HUES64 (cell line): Measurements from ENCODE around the gene ZCCHC3.

Experiments
- H3K27ac ChIP-seq: 2 replicates; pipeline ENCODE4 v1.7.0; 2013; ENCODE audit warnings: low read depth, low read length, inconsistent platforms
- H3K27me3 ChIP-seq: 2 replicates; pipeline ENCODE4 v1.6.1; 2013; ENCODE audit warnings: mild to moderate bottlenecking, low read length; ENCODE audit not compliant: insufficient read depth
- H3K36me3 ChIP-seq: 2 replicates; pipeline ENCODE4 v1.6.1; 2013; ENCODE audit warnings: mild to moderate bottlenecking, low read length; ENCODE audit not compliant: insufficient read depth
- H3K4me1 ChIP-seq: 2 replicates; pipeline ENCODE4 v1.6.1; 2013; ENCODE audit warnings: mild to moderate bottlenecking, low read length, moderate library complexity; ENCODE audit not compliant: insufficient read depth
- H3K4me3 ChIP-seq: 2 replicates; pipeline ENCODE4 v1.5.1; 2013; ENCODE audit warnings: mild to moderate bottlenecking, low read length, moderate library complexity
- H3K9ac ChIP-seq: 2 replicates; pipeline ENCODE4 v1.6.1; 2013; ENCODE audit warnings: mild to moderate bottlenecking, low read depth, low read length
- H3K9me3 ChIP-seq: 2 replicates; pipeline ENCODE4 v1.6.1; 2013; ENCODE audit warnings: low read depth, low read length; ENCODE audit not compliant: insufficient read depth
- WGBS: fragments of 150-250, 120-280 bp; methylation state at CpG from one replicate; pipeline ENCODE4 v1.1.7; 2013; ENCODE audit warnings: missing lambda C conversion rate; 5-methylcytosine and 5-hydroxymethylcytosine counted together

ZCCHC3 gene

DNA sequence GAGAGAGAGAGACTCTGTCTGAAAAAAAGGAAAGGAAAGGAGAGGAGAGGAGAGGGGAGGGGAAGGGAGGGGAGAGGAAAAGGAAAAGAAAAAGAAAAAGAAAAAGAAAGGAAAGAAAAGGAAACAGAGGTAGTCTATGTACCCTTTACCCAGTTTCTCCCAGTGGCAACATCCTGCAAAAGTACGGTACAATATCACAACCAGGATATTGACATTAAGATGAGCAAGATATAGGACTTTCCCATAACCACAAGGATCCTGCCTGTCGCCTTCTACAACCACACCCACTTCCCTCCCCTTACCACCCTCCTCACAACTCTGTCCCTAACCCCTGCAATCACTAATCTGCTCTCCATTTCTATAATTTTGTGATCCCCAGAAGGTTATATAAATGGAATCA is 10.9 kb upstream of the ZCCHC3 start:
- Histone ChIP-seq H3K4me1 (peaks cover 9% of the 10 kb centered on the region; the same call in 1 of the 2 replicates), H3K27me3 (peaks cover 5% of the 10 kb centered on the region), H3K4me3 (no peak overlapping the region), H3K27ac (no peak overlapping the region), H3K9ac (no peak overlapping the region), H3K36me3 (peaks cover 8% of the 10 kb centered on the region; the same call in 1 of the 2 replicates), H3K9me3 (no peaks in the 10 kb centered on the region)
- WGBS = 86% methylated on average over 2 of the region's 2 CpGs

DNA sequence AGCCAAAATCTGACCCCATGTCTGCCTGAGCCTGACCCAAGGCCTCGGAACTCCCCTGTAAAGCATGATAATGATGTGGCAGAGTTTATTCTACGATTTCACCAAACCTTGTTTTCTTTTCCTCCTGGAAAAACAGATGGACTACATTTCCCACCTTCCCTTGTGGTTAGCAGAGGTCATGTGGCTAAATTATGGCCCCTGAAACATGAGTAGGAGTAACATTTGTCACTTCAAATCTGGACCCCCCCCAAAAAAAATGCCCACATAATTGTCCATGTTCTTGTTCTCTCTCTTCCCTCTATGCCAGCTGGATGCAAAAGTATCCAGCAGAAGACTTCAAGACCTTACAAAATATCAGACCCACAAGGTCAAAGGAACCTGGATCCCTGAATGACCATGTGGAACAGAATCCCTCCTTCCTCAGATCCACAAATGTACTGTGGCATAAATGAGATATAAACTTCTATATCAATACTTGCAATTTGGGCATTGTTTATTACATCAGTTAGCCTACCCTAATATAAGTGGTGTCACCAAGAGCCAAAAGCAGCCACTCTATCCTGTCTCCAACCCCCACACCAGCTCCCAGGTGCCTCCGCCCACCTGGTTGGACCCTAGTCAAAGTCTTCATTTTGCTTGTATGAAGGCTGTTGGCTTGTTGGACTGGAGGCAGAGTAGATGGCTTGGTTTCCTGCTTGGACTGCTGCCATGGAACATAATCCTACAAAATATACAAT is 8.2 kb upstream of the ZCCHC3 start:
- Histone ChIP-seq H3K27ac (no peak overlapping the region), H3K9ac (no peak overlapping the region), H3K27me3 (peaks cover 12% of the 10 kb centered on the region), H3K4me3 (peak overlapping the region; percentile 91), H3K9me3 (no peaks in the 10 kb centered on the region), H3K4me1 (peaks cover 11% of the 10 kb centered on the region; the same call in 1 of the 2 replicates), H3K36me3 (no peaks in the 10 kb centered on the region)
- WGBS = 100% methylated on average over 1 of the region's 3 CpGs

DNA sequence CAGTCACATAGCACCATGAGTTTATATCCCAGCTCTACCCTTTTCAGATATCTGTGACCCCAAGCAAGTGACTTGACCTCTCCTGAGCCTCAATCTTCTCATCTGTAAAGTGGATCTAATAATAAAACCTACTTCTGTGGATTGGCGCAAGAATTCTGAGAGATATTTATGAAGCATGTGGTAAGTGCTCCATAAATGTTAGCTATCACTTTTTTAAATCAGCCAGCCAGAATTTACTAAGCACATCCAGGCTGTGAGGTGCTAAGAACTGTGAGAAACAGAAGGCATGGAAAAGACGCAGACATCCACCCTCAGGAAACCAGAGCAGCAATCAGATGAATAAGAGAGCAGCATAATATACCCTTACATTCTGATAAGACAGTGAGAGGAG is 7.7 kb upstream of the ZCCHC3 start:
- peaks cover 17% of the 10 kb centered on the region for H3K27me3 ChIP-seq
- peak overlapping the region; percentile 79; the same call in 1 of the 2 replicates for H3K27ac ChIP-seq
- no peaks in the 10 kb centered on the region for H3K36me3 ChIP-seq
- H3K9ac ChIP-seq = peak overlapping the region; percentile 76
- peak overlapping the region; percentile 91 for H3K4me3 ChIP-seq
- 60% methylated on average over 1 of the region's 2 CpGs for WGBS
- no peaks in the 10 kb centered on the region for H3K9me3 ChIP-seq
- peaks cover 11% of the 10 kb centered on the region; the same call in 1 of the 2 replicates for H3K4me1 ChIP-seq

DNA sequence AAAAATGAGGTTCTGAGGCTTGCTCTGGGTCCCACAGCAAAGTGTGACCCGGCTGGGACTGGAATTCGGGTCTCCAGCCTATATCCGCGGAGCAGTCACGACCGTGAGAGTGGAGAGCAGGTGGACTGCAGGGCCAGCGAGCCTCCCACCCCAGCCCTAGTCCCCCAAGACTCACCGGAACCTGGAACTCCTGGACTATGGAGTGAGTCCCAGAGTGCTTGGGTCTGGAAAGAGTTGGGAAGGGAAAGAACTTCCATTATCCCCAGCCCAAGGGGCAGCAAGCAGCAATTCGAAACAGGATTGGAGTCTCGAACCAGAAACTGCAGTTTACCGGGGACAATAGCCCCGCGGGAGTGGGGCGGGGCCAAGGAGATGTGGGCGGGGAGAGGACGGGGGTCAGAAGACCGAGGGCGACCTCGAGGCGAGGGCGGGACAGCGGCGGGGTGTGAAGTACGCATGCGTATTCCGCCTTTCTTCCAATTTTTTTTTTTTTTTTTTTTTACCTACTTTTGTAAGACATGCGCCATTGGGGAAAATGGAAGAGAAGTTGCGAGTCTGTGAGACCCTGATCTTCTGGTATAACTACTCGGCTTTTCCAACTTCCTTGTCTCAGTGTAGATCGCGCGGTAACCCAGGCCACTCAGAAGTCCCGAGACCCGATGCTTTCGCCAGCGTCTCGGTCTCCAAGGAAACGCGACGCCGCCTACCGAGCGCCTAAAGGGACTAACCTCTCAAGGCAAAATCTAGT is 7.1 kb upstream of the ZCCHC3 start, which contains the start of gene C20orf96:
Gene C20orf96, minus strand, starts transcription at position 667 of the 748 bp plus-strand sequence. Its CDS starts 140 bp downstream, at position 527.
- Histone ChIP-seq H3K4me1 (peaks cover 11% of the 10 kb centered on the region; the same call in 1 of the 2 replicates), H3K27ac (peak within 1 kb of the TSS; percentile 79), H3K36me3 (no peaks in the 10 kb centered on the region), H3K9ac (peak within 1 kb of the TSS; percentile 76), H3K27me3 (peaks cover 23% of the 10 kb centered on the region), H3K9me3 (no peaks in the 10 kb centered on the region), H3K4me3 (peak within 1 kb of the TSS; percentile 91)
- under 1% methylated on average over 38 of the region's 43 CpGs for WGBS

DNA sequence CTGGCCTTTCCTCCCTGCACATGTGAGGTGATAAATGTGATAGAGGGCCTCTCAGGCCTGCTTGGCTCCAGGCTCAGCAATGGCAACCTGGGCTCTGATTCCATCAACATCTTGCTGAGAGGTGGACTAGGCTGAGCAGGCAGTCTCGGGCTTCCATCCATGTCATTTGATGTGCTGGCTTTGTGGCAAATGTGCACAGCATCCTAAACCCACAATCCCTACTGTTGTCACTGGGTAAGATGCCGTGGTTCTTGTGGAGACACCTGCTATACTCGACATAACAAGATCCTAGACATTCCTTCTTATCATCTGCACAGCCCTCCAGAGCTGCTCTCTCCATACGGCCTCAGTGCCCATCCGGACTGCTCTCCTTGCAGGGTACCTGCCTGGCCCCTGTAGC is 2.8 kb upstream of the ZCCHC3 start:
- H3K9ac ChIP-seq = no peak overlapping the region
- no peak overlapping the region for H3K27ac ChIP-seq
- H3K9me3 ChIP-seq = no peaks in the 10 kb centered on the region
- peaks cover 21% of the 10 kb centered on the region for H3K4me1 ChIP-seq
- H3K36me3 ChIP-seq = no peaks in the 10 kb centered on the region
- peaks cover 36% of the 10 kb centered on the region for H3K27me3 ChIP-seq
- 91% methylated on average over 5 of the region's 5 CpGs for WGBS
- no peak overlapping the region for H3K4me3 ChIP-seq

DNA sequence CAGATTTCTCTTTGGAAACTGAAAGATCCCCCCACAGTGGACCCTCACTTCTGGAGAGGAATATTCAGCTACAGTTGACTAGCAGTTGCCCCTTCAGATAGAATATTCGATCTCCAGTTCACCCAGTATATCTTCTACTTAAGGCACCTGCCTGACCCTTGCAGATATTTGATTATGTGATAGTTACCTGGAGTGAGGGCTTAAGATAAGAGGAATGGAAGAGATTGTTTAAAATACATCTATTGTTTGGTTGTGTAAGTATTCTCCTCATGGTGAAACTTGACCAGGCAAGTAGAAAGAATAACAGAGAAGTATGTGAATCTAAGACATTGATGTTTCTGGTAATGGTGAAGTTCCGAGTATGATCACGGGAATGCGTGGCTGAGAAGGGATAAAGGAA is 1.6 kb upstream of the ZCCHC3 start:
- H3K9ac ChIP-seq = no peak overlapping the region
- H3K4me1 ChIP-seq = peaks cover 27% of the 10 kb centered on the region
- no peak overlapping the region for H3K27ac ChIP-seq
- WGBS = 88% methylated on average over 4 of the region's 4 CpGs
- no peaks in the 10 kb centered on the region for H3K36me3 ChIP-seq
- H3K9me3 ChIP-seq = no peaks in the 10 kb centered on the region
- H3K4me3 ChIP-seq = no peak overlapping the region
- peaks cover 36% of the 10 kb centered on the region for H3K27me3 ChIP-seq

DNA sequence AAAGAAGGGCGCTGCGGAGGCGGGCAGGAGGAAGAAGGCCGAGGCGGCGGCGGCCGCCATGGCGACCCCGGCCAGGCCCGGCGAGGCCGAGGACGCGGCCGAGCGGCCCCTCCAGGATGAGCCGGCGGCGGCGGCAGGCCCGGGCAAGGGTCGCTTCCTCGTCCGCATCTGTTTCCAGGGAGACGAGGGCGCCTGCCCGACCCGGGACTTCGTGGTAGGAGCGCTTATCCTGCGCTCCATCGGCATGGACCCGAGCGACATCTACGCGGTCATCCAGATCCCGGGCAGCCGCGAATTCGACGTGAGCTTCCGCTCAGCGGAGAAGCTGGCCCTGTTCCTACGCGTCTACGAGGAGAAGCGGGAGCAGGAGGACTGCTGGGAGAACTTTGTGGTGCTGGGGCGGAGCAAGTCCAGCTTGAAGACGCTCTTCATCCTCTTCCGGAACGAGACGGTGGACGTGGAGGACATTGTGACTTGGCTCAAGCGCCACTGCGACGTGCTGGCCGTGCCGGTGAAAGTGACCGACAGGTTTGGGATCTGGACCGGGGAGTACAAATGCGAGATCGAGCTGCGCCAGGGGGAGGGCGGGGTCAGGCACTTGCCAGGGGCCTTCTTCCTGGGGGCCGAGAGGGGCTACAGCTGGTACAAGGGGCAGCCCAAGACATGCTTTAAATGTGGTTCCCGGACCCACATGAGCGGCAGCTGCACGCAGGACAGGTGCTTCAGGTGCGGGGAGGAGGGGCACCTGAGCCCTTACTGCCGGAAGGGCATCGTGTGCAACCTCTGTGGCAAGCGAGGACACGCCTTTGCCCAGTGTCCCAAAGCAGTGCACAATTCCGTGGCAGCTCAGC is 780 bp downstream of the ZCCHC3 start:
- H3K9ac ChIP-seq = peak overlapping the region; percentile 93
- WGBS = 1% methylated on average over 75 of the region's 75 CpGs
- H3K27ac ChIP-seq = peak overlapping the region; percentile 87
- peaks cover 24% of the 10 kb centered on the region for H3K27me3 ChIP-seq
- no peaks in the 10 kb centered on the region for H3K9me3 ChIP-seq
- no peaks in the 10 kb centered on the region for H3K36me3 ChIP-seq
- H3K4me3 ChIP-seq = peak overlapping the region; percentile 98
- H3K4me1 ChIP-seq = peaks cover 33% of the 10 kb centered on the region

DNA sequence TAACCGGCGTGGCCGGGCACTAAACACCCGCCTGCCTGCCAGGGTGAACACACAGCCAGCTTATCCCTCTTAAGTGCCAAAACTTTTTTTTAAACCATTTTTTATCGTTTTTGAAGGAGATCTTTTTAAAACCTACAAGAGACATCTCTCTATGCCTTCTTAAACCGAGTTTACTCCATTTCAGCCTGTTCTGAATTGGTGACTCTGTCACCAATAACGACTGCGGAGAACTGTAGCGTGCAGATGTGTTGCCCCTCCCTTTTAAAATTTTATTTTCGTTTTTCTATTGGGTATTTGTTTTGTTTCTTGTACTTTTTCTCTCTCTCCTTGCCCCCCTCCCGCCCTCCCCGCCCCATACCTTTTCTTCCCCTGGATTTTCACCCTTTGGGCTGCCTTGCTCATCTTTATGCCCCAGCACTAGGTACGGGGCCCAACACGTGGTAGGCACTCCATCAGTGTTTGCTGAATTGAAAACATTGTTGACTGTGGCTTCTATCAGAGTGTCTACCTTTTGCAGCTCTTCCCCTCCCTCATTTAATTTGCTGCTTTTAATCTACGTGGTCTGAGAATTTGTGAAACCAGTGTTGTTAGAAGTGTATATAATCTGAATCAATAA is 1.5 kb downstream of the ZCCHC3 start:
- peaks cover 33% of the 10 kb centered on the region for H3K4me1 ChIP-seq
- H3K27me3 ChIP-seq = peaks cover 24% of the 10 kb centered on the region
- H3K27ac ChIP-seq = no peak overlapping the region
- H3K4me3 ChIP-seq = peak overlapping the region; percentile 98
- H3K9me3 ChIP-seq = no peaks in the 10 kb centered on the region
- H3K36me3 ChIP-seq = no peaks in the 10 kb centered on the region
- 4% methylated on average over 12 of the region's 15 CpGs for WGBS
- H3K9ac ChIP-seq = peak overlapping the region; percentile 93

DNA sequence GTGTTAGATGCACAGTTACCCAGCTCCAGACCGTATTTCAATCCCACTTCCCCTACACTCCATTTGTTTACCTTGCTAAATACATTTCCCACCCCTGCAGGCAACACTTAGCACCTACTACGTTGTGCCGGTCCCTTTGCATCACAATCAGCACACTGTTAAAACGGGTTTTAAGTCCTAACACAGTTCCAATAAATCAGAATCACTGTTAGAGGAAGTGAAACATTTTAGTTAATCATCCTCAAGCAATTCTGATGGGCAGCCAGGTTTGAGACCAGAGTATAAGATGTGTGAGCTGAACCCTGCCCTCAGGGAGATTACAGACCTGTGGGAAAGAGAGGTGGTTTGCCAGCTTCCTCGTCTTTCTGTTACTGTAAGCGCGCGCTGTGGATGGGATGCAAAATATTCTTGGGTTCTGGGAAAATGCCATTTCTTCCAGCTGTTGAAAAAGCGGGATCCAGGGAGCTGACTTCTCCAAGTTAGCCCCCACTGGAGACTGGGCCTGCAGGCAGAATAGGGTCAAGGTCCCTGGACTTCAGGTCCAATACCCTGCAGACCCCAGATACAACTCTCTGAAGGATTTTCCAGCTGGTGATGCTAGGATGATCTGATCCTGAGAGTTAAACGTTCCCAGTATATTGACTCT is 3.1 kb downstream of the ZCCHC3 start:
- Histone ChIP-seq H3K4me1 (peaks cover 33% of the 10 kb centered on the region), H3K27me3 (peaks cover 12% of the 10 kb centered on the region), H3K36me3 (no peaks in the 10 kb centered on the region), H3K9me3 (no peaks in the 10 kb centered on the region), H3K9ac (peak overlapping the region; percentile 12; the same call in 1 of the 2 replicates), H3K4me3 (peak overlapping the region; percentile 98), H3K27ac (peak overlapping the region; percentile 81; the same call in 1 of the 2 replicates)
- 12% methylated on average over 10 of the region's 10 CpGs for WGBS
